Hair follicular keratinocyte (primary cell): Measurements from ENCODE around the gene TMEM108. TPM values are rescaled to one million over a fixed set of nuclear protein-coding genes. Genes with fewer than 3 reads are reported as not detected.

Source experiments
- total RNA-seq: library from RNA; depleted of rRNA; stranded (reverse); fragments of >200 nt; gene quantifications from 2 replicates; pipeline ENCODE4 v1.2.3, GENCODE V29; 2015

TMEM108 gene
- 0.16 TPM in 1 of 2 replicates, not detected in the other for total RNA-seq

GRCh38 chr3:133038089-133038730 is at the start of gene TMEM108:
Gene TMEM108 (plus strand): TSS chr3:133038391.

GRCh38 chr3:133400006-133400515 is 361.9 kb downstream of the TMEM108 start, which contains the start of gene BFSP2:
Gene BFSP2 (plus strand): TSS chr3:133400056. CDS start chr3:133400084, 28 bp downstream.

